ENCODE data around the gene ZNF507. TPM values are rescaled to one million over a fixed set of nuclear protein-coding genes. Genes with fewer than 3 reads are reported as not detected.
A peak's percentile ranks its signal among the peaks of the same experiment; 100 is the strongest.
"Not testable (repeated sequence)": the region's sequence is repeated elsewhere in the genome, so short reads cannot be mapped to it uniquely, and the experiment has no call there.

Gene ZNF507
- total RNA-seq, 2 experiments from 2014 or later, result 13.3 to 35.0 TPM

DNA sequence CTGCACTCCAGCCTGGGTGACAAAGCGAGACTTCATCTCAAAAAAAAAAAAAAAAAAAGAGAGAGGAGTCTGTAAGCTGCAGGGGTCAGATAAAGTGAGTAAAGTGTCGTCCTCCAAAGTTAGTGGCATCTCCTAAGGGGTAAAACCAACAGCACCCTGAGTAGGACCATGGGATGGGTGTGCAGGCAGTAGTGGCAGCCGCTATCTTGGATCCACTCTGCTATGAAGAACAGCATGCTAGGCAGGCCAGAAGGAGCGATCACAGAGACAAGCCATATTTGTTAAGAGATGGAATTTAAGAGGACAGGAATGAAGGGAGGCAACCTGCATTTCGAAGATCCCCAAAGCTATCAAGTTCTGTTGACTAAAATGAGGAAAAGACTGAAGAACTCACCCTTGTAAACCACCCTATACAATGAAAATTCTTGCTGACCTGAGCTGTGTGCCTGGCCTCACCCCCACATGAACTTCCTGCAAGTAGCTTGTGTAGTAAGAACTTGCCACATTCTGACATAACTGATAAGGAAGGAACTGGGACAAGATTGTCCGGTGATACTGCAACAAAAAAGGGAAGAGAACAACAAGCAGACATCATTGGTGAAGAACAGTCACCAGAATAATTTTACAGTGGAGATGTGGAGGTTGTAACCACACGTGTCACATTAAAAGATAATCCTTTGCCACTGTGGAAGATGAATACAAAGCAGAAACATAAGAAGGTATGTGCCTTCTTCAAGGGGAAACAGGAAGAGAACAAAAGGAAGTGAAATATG, 76.4 kb downstream of the ZNF507 start:
- Histone ChIP-seq H3K4me3 (ENCODE audit: low read depth, low read length, poor library complexity, severe bottlenecking) (peak overlapping the region; percentile 22), H3K27ac (ENCODE audit: low read depth, low read length, poor library complexity, severe bottlenecking) (peak overlapping the region; percentile 58), H3K4me2 (ENCODE audit: low read length) (peak overlapping the region; percentile 41), H3K4me1 (ENCODE audit: insufficient read depth, low read length, poor library complexity, severe bottlenecking) (peaks cover 15% of the 10 kb centered on the region), H3K9me2 (ENCODE audit: insufficient read depth, low read length) (no peaks in the 10 kb centered on the region), H3K36me3 (ENCODE audit: insufficient read depth, low read length) (peaks cover 29% of the 10 kb centered on the region), H4K20me1 (ENCODE audit: insufficient read depth, low read length) (no peaks in the 10 kb centered on the region), H2AFZ (ENCODE audit: low read length) (peak overlapping the region; percentile 40; the same call in 1 of the 2 replicates), H3K79me2 (ENCODE audit: insufficient read depth, low read depth, low read length) (no peaks in the 10 kb centered on the region), H3K9me3 (ENCODE audit: low read length) (no peaks in the 10 kb centered on the region)
- ChIA-PET POLR2A (interaction anchor here (0.7 to 1.1 kb wide), 4 partner anchors 13 to 77 kb away, joined by 3 to 5 read pairs (median 3); no protein-coding TSS in a partner anchor), CTCF (ENCODE audit: unreplicated experiment) (no interaction called here)
- intact Hi-C loops (cut with micrococcal nuclease; ENCODE audit: unreplicated experiment), result no loop called here
- TF ChIP-seq, protein P1, sequence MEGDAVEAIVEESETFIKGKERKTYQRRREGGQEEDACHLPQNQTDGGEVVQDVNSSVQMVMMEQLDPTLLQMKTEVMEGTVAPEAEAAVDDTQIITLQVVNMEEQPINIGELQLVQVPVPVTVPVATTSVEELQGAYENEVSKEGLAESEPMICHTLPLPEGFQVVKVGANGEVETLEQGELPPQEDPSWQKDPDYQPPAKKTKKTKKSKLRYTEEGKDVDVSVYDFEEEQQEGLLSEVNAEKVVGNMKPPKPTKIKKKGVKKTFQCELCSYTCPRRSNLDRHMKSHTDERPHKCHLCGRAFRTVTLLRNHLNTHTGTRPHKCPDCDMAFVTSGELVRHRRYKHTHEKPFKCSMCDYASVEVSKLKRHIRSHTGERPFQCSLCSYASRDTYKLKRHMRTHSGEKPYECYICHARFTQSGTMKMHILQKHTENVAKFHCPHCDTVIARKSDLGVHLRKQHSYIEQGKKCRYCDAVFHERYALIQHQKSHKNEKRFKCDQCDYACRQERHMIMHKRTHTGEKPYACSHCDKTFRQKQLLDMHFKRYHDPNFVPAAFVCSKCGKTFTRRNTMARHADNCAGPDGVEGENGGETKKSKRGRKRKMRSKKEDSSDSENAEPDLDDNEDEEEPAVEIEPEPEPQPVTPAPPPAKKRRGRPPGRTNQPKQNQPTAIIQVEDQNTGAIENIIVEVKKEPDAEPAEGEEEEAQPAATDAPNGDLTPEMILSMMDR (conservative IDR thresholded peaks at IDR 0.05; ENCODE audit: low read length), result no peak
- no peak for TF ChIP-seq EZH2phosphoT487 (IDR thresholded peaks at IDR 0.05; ENCODE audit: borderline replicate concordance, low read depth, low read length)
- DNase-seq (ENCODE audit: low spot score), result peak; percentile 18
- BruUV-seq (replicated peaks), result no TSS peak

GRCh38 chr19:32422435-32422834, 77.0 kb downstream of the ZNF507 start:
- H4K20me1 ChIP-seq (ENCODE audit: insufficient read depth, low read length), result no peaks in the 10 kb centered on the region
- no peaks in the 10 kb centered on the region for H3K9me3 ChIP-seq (ENCODE audit: low read length)
- no peaks in the 10 kb centered on the region for H3K79me2 ChIP-seq (ENCODE audit: insufficient read depth, low read depth, low read length)
- peak overlapping the region; percentile 22 for H3K4me3 ChIP-seq (ENCODE audit: low read depth, low read length, poor library complexity, severe bottlenecking)
- H3K36me3 ChIP-seq (ENCODE audit: insufficient read depth, low read length), result peaks cover 23% of the 10 kb centered on the region
- peak overlapping the region; percentile 40; the same call in 1 of the 2 replicates for H2AFZ ChIP-seq (ENCODE audit: low read length)
- ChIA-PET POLR2A (interaction anchor here (0.6 to 1.1 kb wide), 4 partner anchors 14 to 401 kb away, joined by 3 read pairs; no protein-coding TSS in a partner anchor), CTCF (ENCODE audit: unreplicated experiment) (no interaction called here)
- peak overlapping the region; percentile 58 for H3K27ac ChIP-seq (ENCODE audit: low read depth, low read length, poor library complexity, severe bottlenecking)
- no peak for TF ChIP-seq EZH2phosphoT487 (IDR thresholded peaks at IDR 0.05; ENCODE audit: borderline replicate concordance, low read depth, low read length)
- TF ChIP-seq, protein P1 (conservative IDR thresholded peaks at IDR 0.05; ENCODE audit: low read length), result no peak
- DNase-seq (ENCODE audit: low spot score), result no peak
- H3K4me2 ChIP-seq (ENCODE audit: low read length), result peak overlapping the region; percentile 41
- peaks cover 15% of the 10 kb centered on the region for H3K4me1 ChIP-seq (ENCODE audit: insufficient read depth, low read length, poor library complexity, severe bottlenecking)
- intact Hi-C loops (cut with micrococcal nuclease; ENCODE audit: unreplicated experiment), result no loop called here
- no peaks in the 10 kb centered on the region for H3K9me2 ChIP-seq (ENCODE audit: insufficient read depth, low read length)
- BruUV-seq (replicated peaks), result no TSS peak

- CTCF ChIA-PET (ENCODE audit: unreplicated experiment); H3K9me3 ChIP-seq (ENCODE audit: low read length); H3K27ac ChIP-seq (ENCODE audit: low read depth, low read length, poor library complexity, severe bottlenecking); intact Hi-C loops (cut with micrococcal nuclease; ENCODE audit: unreplicated experiment); H4K20me1 ChIP-seq (ENCODE audit: insufficient read depth, low read length); DNase-seq (ENCODE audit: low spot score); H3K79me2 ChIP-seq (ENCODE audit: insufficient read depth, low read depth, low read length); H3K4me3 ChIP-seq (ENCODE audit: low read depth, low read length, poor library complexity, severe bottlenecking); H2AFZ ChIP-seq (ENCODE audit: low read length); H3K9me2 ChIP-seq (ENCODE audit: insufficient read depth, low read length); H3K4me2 ChIP-seq (ENCODE audit: low read length); BruUV-seq (replicated peaks): not testable (repeated sequence)
- Histone ChIP-seq H3K36me3 (ENCODE audit: insufficient read depth, low read length) (peaks cover 23% of the 10 kb centered on the region; the same call in 1 of the 2 replicates), H3K4me1 (ENCODE audit: insufficient read depth, low read length, poor library complexity, severe bottlenecking) (peaks cover 15% of the 10 kb centered on the region)
- POLR2A ChIA-PET, result interaction anchor here (0.5 to 1.7 kb wide), 4 partner anchors 13 to 260 kb away, joined by 3 to 6 read pairs (median 4); no protein-coding TSS in a partner anchor
These were observed 78.5 kb downstream of the ZNF507 start for GRCh38 chr19:32423944-32424343.

All from OCI-LY7 (cell line).